CD4-positive, alpha-beta T cell treated with Interleukin-15 for 1 hour (primary cell): ENCODE data around the gene SREK1.
"Not testable (repeated sequence)": the region's sequence is repeated elsewhere in the genome, so short reads cannot be mapped to it uniquely, and the experiment has no call there.

Experiments
- DNase-seq: peaks from one replicate; pipeline ENCODE4 v3.0.0-alpha.2; 2020

Gene SREK1

DNA sequence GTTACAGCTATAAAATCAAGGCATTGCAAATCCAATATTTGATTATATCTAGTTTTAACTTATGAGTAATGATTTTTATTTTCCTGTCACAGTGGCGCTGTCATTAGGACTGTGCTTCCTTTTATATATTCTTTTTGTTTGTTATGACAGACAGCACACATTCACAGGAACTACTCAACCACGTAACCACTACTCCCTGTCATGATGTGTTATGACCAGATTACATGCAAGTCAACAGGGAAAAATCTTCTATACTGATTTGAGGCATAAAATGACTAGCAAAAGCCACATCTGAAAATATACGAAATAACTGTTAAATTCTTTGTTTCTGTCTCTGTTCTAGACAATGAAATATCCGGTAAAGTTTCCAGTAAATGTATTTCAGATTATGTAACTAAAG, 25.4 kb downstream of the SREK1 start:
- DNase-seq, result no peak

DNA sequence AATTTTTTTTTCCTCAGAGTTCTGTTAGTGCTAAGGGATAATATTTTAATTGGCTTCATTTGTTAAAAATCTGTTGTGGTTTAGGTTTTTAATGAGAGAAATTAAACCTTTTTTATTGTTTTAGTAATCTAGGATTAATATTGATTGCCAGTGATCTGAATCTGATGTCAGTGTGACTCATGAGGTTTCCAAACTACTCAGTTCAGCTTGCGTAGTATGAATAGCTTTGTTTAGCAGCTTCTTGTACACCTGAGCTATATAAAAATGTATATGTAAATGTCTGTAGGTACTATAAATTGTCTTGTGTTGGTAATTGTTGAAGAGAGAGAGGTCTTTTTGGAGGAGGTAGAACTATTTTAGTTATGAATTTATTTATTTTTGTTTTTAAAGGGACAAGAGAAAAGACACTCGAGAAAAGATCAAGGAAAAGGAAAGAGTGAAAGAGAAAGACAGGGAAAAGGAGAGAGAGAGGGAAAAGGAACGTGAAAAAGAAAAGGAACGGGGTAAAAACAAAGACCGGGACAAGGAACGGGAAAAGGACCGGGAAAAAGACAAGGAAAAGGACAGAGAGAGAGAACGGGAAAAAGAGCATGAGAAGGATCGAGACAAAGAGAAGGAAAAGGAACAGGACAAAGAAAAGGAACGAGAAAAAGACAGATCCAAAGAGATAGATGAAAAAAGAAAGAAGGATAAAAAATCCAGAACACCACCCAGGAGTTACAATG, 26.3 kb downstream of the SREK1 start:
- DNase-seq, result no peak

DNA sequence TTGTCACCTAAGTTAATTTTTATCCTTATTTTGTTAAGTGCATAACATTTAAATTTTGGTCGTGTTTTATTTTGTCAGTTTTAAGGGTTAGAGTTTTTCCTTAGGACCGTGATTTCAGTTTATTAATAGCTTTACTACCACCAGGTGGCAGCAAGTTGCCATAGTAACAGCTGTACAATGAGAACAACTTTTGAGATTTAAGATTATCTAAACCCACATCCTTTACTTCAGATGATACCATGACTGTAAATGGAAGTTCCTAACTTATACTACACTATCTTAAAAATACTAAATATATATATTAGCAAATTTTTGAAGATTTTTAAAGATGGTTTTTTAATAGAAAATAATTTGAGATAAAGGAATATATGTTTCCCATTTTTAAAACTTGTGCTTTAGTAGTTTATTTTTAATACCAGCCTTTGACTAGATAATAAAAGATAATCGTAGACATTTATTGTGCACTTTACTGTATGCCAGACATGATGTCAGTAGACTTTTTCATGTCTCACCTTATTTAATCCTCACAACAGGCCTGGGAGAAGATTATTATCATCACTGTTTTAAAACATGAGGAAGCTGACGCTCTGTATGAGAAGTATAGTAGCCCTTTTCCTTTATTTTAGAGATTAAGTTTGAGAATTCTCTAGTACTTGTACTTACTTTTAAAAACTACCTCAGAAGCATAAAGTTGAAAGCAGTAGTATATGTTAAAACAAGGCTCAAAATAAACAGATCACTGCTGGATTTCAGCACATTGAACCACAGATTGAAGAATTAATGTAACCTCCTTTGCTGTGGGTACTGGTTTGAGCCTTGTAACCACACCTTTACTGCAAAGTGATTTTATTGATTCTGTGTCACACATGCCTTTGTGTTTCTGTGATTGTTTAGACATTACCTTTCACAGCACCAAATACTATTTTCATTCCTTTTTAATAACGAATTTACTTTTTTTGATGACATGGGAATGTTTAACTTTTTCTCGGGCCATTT, 27.5 kb downstream of the SREK1 start:
- peak; percentile 49 for DNase-seq

DNA sequence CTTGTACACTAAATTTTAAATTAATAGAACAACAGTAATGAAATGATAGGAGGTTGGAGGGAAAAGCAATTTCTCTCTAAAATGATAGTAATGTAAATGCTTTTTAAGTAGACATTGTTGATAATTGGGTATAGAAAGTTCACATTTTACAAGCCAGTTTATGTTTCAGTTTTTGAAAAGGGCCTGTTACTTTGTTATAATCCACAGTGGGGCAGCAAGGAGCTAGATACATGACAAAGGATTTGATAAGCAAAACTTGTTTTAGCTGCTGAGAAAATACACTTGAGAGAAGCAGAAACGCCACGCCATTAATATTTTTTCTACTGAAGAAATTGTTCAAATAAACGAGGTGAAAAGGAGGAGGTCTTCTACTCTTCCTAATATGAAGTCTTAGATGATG, 30.2 kb downstream of the SREK1 start:
- DNase-seq, result no peak

DNA sequence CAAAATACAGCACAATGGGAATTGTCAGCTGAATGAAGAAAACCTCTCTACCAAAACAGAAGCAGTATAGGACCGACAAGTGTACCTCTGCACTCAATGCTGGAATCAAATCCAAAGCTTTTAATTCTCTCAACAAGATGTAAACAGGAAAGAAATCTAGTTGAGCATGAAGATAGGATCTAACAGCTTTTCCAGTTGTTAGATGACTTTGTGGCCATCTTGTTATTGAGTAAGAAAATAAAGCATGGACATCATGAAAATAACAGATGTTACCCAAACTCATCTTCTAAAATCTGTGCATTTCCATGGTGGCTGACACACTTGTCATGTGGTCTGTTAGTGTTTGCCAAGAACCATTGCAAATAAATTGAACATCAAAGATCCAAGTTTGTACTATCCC, 34.7 kb downstream of the SREK1 start:
- no peak for DNase-seq

DNA sequence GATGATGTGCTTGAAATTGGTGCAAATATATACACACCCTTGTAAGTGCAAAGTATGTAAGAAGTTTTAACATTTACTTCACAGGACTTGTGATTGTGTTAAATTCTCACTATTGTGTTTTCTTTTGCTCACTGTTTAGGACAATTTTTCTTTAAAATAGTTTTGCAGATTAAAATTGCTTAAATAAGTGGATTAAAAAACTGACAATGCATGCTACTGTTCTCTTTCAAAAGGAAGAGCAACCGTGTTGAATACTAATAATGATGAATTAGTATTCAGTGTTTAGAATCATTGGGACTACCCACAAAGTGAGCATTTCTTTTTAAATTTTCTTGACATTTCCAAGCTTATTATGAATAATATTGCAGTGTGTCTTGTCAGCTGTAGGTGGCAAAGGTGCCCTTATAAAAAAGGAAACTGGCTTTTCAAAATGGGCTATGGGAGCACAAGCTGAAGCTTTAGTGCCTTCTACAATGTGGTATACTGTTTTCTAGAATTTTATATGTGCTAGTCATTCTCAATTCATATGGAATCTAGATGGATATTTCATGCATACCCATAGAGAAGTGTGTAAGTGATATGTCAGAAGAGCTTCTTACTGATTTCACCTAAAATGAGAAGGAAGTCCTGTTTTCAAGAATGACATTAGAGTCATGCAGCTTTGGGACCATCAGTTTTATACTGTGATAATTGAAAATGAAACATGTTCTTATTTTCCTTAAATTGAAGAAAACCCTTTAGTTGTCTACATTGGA, 35.4 kb downstream of the SREK1 start:
- no peak for DNase-seq

DNA sequence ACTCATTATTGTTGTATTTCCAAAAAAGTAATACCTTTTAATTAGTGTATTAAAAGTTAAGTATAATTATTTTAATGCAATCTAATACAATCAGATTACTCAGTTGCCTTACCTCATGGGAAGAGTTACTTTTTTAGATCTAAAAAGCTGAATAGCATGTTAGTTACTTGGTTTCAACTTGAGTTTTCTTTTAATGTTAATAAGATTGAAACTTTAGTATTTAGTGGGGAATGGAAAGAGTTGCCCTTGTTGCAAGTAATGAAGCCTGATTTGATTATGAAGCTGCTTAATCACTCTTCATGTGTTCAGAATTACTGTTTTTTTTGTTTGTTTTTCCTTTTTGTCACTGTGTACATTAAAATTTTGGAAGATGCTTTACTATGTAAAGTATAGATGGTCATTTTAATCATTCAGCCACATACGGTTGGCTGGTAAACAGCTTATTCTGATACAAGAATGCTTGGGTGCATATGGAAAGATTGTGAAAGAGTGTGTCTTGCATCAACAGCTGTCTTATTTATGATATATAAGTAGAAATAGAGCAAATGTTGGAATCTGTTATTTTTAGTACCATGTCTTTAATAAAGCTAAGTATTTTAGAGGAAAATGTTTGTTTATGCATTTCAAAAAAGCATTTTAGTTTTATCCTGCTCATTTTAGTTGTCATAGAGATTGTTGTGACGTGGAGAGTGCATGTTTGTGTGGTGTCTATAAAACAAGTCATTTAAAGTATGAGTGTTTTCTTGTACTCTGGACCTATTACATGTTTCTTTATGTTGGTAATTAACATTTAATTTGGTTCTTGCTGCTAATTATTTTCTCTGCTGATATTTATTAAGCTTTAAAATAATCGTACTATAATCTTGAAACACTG, 36.4 kb downstream of the SREK1 start:
- no peak for DNase-seq

DNA sequence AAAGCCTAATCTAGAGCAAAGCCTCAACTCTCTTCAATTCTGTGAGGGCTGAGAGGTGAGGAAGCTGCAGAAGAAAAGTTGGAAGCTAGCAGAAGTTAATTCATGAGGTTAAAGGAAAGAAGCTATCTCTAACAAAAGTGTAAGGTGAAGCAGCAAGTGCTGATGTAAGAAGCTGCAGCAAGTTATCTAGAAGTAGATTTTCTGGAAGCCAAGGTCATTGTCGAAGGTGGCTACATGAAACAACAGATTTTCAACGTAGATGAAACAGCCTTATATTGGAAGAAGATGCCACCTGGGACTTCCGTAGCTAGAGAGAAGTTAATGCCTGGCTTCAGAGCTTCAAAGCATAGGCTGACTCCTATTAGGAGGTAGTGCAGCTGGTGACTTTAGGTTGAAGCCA, 42.0 kb downstream of the SREK1 start:
- DNase-seq, result no peak

DNA sequence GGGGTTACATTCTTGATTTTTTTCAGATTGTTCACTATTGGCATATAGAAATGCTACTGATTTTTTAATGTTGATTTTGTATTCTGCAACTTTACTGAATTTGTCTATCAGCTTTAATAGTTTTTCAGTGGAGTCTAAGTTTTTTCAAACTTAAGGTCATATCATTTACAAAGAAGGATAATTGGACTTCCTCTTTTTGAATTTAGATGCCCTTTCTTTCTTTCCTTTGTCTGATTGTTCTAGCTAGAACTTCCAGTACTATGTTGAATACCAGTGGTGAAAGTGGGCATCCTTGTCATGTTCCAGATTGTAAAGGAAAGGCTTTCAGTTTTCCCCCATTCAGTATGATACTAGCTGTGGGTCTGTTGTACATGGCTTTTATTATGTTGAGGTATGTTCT, 49.3 kb downstream of the SREK1 start:
- DNase-seq, result no peak

DNA sequence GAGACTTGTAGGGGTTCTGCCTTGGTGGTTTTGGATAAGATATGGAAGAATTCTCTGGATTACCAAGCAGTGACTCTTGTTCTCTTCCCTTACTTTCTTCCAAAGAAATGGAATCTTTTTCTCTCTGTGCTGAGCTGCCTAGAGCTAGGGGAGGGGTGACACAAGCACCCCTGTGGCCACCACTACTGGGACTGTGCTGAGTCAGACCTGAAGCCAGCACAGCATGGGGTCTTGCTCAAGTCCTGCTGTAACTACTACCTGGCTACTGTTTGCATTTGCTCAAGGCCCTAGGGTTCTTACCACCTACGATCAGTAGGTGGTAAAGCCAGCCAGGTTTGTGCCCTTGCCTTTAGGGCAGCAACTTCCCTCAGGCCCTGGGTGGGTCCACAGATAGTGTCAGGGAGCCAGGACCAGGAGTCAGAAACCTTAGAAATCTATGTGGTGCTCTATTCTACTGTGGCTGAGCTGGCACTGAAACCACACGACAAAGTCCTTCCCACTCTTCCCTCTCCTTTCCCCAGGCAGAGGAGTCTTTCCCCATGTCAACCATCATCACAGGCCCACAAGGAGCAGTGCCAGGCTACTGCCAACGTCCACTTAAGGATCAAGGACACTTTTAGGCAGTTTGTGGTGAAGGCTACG, 53.8 kb downstream of the SREK1 start:
- no peak for DNase-seq

DNA sequence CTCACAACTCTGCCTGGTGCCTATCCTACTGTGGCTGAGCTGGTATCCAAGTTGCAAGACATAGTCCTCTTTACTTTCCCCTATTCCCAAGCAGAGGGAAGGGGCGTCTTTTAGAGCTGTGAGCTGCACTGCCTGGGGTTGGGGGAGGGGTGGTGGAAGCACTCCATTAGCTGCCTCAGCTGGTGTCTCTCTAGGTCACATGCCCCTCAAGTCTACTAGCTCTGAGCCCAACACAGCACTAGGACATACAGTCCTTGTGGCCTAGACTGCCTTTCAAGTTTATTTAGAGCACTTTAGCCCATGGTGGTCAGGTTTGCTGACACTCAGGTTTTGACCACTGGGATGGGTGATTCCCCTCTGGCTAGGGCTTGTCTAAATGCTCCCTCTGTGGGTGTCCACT, 54.7 kb downstream of the SREK1 start:
- DNase-seq, result no peak

DNA sequence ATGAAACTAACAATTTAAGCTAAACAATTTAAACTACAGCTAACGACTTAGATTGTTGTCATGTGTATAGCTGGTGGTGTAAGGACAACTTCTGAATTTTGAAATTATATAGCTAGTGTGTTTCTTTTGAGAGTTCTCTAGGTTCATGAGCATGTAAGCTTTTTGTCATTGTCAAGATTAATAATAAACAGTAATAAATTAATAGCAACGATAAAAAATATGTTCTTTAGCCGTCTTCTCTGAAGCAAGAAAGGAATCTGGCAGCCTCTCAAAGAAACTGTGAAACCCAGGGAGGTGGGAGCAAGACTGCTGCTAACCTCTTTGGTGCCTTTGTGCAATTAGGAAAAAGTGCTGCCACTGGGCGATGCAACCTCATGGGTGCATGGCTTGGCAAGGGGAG, 59.4 kb downstream of the SREK1 start:
- no peak for DNase-seq

DNA sequence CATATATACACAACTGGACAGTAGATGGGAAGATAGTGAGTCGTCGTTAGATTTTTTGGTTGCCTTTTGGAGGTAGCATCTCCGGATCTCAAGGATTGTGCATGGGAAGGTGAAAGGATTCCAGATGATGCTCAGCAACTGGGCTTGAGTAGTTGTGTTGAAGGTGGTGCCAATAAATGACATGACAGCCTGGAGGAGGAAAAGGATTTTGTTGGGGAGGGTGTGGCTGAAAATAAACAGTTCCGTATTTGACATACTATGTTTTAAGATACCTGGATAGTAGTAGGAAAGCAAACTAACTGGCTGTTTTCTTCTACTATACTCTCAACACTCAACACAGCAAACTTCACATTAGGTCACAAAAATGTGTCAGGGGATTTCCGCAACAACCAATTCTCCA, 62.4 kb downstream of the SREK1 start:
- no peak for DNase-seq

DNA sequence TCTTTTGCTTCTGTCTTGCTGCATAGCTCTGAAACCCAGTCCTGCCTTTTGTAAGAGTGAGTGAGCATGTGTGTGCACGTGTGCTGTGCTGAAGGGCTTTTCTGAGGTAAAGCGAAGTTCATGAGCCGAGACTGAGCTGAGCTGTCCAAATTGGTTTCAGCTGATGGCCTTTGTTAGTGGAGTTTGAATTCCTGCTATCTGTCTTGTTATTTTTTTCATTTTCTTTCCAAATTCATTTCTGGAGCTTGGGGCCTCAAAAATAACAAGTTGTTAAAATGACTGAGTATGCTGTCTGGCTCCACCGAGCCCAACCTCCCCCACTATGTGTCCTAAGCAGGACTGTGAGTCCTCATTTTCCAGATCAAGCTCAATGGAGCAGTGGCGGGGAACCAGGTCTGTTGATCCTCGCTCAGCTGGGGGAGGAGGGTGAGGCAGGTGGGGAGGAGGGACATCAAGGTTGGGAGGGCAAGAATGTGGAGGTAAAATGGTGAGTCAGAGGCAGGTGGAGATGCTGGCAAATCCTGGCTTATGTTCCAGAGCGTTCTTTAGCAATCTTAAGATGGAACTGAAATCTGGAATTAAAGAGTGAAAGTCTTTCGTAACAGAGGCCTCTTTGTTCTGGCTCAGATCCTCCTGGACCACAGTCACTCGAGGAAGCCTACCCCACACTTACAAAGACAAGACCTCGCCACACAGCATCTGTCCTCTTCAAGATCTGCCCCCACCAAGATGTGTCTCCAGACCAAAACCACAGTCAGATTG, 63.9 kb downstream of the SREK1 start:
- no peak for DNase-seq

DNA sequence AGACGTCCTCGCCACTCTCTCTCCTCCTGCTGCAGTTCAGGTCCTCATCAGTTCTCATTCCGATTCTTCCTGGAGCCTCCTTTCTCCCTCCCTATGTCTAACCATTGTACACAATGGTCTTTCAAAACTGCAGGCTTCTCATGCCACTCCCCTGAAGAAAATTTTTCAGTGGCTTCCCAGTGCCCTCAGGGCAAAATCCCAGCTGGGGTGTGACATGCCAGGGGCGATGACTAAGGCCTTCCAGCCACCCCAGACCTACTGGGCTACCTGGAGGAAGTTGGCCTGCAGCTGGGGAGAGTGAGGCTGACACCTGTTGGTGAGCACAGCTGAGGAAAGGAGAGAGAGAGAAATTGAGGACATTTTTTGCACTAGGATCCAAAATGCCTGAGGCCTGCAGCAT, 65.2 kb downstream of the SREK1 start:
- no peak for DNase-seq

DNA sequence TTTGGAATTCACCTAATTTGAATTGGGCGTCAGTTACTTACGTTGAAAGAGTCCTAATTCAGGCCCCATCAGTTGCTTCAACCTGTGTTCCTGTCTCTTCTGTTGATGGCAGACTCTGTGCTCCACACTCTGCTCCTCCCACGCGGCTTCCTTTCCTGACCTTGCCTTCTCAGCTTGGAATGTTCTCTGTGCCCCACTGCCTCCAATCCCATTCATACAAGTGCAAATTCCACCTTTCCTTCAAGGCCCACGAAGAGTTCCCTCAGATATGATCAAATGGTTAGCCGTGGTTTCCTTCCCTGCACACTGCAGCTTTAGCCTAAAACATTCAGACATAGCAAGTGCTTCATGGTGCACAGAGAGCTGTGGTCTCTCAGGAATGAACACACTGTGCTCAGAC, 65.7 kb downstream of the SREK1 start:
- no peak for DNase-seq

DNA sequence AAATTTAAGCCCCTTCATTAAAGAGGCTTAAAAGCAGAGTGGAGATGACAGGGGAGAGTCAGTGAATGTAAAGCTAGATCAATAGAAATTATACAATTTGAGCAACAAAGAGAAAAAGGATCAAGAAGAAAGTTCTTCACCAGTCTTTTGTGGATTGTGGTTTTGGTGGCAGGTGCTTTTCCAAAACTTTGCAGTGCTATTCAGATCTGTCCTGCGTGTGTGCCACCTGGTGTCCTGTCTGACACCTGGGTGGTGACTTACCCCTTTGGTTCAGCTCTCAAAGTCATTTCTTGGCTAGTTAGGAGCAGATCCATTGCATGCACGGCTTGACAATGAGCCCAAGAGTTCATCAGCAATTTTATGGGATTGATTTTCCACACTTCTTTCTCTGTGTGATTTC, 69.4 kb downstream of the SREK1 start:
- no peak for DNase-seq

DNA sequence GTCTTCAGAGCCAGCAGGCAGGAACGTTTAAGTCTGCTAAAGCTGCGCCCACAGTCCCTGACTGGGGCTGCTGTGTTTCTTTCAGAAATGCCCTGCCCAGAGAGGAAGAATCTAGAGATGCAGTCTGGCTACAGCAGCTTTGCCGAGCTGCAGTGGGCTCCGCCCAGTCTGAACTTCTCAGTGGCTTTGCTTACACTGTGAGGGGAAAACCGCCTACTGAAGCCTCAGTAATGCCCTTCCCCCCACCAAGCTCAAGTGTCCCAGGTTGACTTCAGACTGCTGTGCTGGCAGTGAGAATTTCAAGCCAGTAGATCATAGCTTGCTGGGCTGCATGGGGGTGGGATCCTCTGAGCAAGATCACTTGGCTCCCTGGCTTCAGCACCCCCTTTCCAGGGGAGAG, 78.4 kb downstream of the SREK1 start:
- DNase-seq, result no peak

DNA sequence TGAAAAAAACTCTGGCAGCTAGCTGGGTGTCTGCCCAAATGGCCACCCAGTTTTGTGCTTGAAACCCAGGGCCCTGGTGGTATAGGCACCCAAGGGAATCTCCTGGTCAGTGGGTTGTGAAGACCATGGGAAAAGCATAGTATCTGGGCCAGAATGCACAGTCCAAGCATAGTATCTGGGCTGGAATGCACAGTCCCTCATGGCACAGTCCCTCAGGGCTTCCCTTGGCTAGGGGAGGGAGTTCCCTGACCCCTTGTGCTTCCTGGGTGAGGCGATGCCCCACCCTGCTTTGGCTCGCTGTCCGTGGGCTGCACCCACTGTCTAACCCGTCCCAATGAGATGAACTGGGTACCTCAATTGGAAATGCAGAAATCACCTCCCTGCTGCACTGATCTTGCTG, 78.8 kb downstream of the SREK1 start:
- DNase-seq, result not testable (repeated sequence)

DNA sequence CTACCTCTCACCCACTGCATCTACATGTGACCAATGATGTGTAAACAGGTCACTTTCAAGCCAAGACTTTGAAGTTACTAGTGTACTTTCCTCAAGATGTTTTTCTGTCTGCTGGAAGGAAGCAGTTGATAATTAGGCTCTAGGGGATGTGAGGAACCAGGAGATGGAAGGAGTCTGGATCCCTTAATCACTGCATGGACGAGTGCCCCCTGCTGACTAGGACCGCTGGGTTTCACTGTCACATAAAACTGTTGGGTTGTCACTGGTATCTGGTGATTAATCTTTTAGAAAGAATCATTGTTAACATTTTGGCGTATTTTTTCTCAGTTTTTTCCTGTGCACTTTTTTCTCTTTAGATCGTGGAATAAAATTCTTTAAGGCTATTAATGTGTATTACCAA, 79.5 kb downstream of the SREK1 start:
- DNase-seq, result no peak

DNA sequence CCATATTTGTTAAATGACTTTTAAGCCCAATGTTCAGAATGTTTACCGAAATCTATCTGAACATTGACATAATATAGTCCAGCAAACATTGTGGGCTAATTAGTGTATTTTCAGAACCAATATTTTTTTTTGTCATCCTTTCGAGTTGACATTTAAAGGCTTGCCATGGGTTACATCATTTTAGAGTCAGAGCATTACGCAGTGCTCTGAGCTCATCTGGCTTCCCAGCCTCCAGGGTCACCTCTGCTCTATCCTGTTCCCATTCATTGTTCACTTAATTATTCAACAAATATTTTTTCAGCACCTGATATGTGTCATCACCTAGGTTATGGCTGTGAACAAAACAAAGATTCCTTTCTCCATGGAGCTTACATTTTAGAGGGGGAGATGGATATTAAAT, 80.2 kb downstream of the SREK1 start:
- no peak for DNase-seq
